CD8-positive, alpha-beta memory T cell (primary cell): Measurements from ENCODE around the gene CDCA7. TPM values are rescaled to one million over a fixed set of nuclear protein-coding genes. Genes with fewer than 3 reads are reported as not detected.
A peak's percentile ranks its signal among the peaks of the same experiment; 100 is the strongest.
"Not testable (repeated sequence)": the region's sequence is repeated elsewhere in the genome, so short reads cannot be mapped to it uniquely, and the experiment has no call there.

ENCODE experiments used
- CTCF ChIA-PET: fragments of 350-600 bp; sonication (Branson Sonifier 250); formaldehyde crosslinking; loops from one replicate; lab custom pipeline; 2021; ENCODE audit warnings: antibody characterized with exemption; lab: Charles Lee
- POLR2A ChIA-PET: fragments of 350-600 bp; sonication (Branson Sonifier 250); formaldehyde crosslinking; loops from one replicate; lab custom pipeline; 2021; ENCODE audit warnings: antibody characterized with exemption; lab: Charles Lee
- DNase-seq, 5 donors: peaks; one replicate each; pipeline versions ENCODE4 v3.0.0 to v3.0.0-alpha.2; 2020 to 2022; ENCODE audit warnings: mixed read lengths in 1 of 5
- H3K27ac ChIP-seq: one replicate; pipeline ENCODE4 v1.7.0; 2013; ENCODE audit warnings: low read depth, mild to moderate bottlenecking, low read length, moderate library complexity
- H3K27me3 ChIP-seq: 2 replicates; pipeline ENCODE4 v1.7.0; 2013; ENCODE audit warnings: low read length, mild to moderate bottlenecking; ENCODE audit not compliant: insufficient read depth, poor library complexity, severe bottlenecking
- H3K36me3 ChIP-seq: 2 replicates; pipeline ENCODE4 v1.7.0; 2013; ENCODE audit warnings: mild to moderate bottlenecking, low read length, moderate library complexity; ENCODE audit not compliant: insufficient read depth
- H3K4me1 ChIP-seq: 2 replicates; pipeline ENCODE4 v1.7.0; 2013; ENCODE audit warnings: mild to moderate bottlenecking, low read length, moderate library complexity; ENCODE audit not compliant: insufficient read depth
- H3K4me3 ChIP-seq: 2 replicates; pipeline ENCODE4 v1.7.0; 2013; ENCODE audit warnings: mild to moderate bottlenecking, low read length
- H3K9me3 ChIP-seq: 2 replicates; pipeline ENCODE4 v1.7.0; 2013; ENCODE audit warnings: mild to moderate bottlenecking, low read length
- H3K27ac Mint-ChIP-seq, 8 donors: one replicate each; pipeline ENCODE4 v1.8.0; 2020 to 2021; ENCODE audit warnings: mixed read lengths in 8 of 8, mild to moderate bottlenecking in 6 of 8, inconsistent platforms in 3 of 8, moderate library complexity in 3 of 8
- H3K27me3 Mint-ChIP-seq, 2 donors: one replicate each; pipeline ENCODE4 v1.8.0; 2020 to 2021; ENCODE audit warnings: mixed read lengths in 2 of 2, mild to moderate bottlenecking in 1 of 2, moderate library complexity in 1 of 2
- H3K36me3 Mint-ChIP-seq, 3 donors: one replicate each; pipeline ENCODE4 v1.8.0; 2020 to 2021; ENCODE audit warnings: mixed read lengths in 3 of 3, inconsistent platforms in 1 of 3, mild to moderate bottlenecking in 1 of 3
- H3K4me1 Mint-ChIP-seq, 3 donors: one replicate each; pipeline ENCODE4 v1.8.0; 2020 to 2021; ENCODE audit warnings: mixed read lengths in 3 of 3, inconsistent platforms in 1 of 3, mild to moderate bottlenecking in 1 of 3
- H3K4me3 Mint-ChIP-seq, 7 donors: one replicate each; pipeline ENCODE4 v1.8.0; 2020 to 2021; ENCODE audit warnings: mixed read lengths in 7 of 7, mild to moderate bottlenecking in 6 of 7, moderate library complexity in 4 of 7, inconsistent platforms in 2 of 7
- H3K9me3 Mint-ChIP-seq, 5 donors: one replicate each; pipeline ENCODE4 v1.8.0; 2020 to 2022; ENCODE audit warnings: mixed read lengths in 5 of 5, mild to moderate bottlenecking in 3 of 5, moderate library complexity in 2 of 5, inconsistent platforms in 1 of 5
- polyA plus RNA-seq: library from polyadenylated mRNA; unstranded; fragments of 300-500 nt; fragmentation: Illumina TruSeq; gene quantifications from one replicate; pipeline ENCODE4 v1.2.3, GENCODE V29; 2021
- total RNA-seq, 2 experiments: library from RNA; stranded (reverse); gene quantifications; one replicate each; pipeline ENCODE4 v1.2.3, GENCODE V29; 2021

Gene CDCA7
- total and polyA plus RNA-seq, 3 experiments from 2014 or later, result 5.0 to 25.9 (median 23.5) TPM

- no peak for DNase-seq
- Histone ChIP-seq H3K9me3 (no peaks in the 10 kb centered on the region), H3K36me3 (no peaks in the 10 kb centered on the region), H3K27ac (no peak overlapping the region), H3K27me3 (no peaks in the 10 kb centered on the region), H3K4me1 (peaks cover 6% of the 10 kb centered on the region), H3K4me3 (no peak overlapping the region)
- CTCF ChIA-PET, result no interaction called here
- no peaks in the 10 kb centered on the region for H3K27me3 Mint-ChIP-seq
- H3K36me3 Mint-ChIP-seq, result peaks cover 0 to 2% (median 0%) of the 10 kb centered on the region in 3 donors
- peak overlapping the region in 6 of 8 donors; percentile 38 to 87 (median 78) for H3K27ac Mint-ChIP-seq
- POLR2A ChIA-PET, result no interaction called here
- peaks cover 8 to 21% (median 17%) of the 10 kb centered on the region in 3 donors for H3K4me1 Mint-ChIP-seq
- no peaks in the 10 kb centered on the region for H3K9me3 Mint-ChIP-seq
- peak overlapping the region in 6 of 7 donors; percentile 3 to 48 (median 32) for H3K4me3 Mint-ChIP-seq
Measured at GRCh38 chr2:173370198-173370597, 15.5 kb downstream of the CDCA7 start.

GRCh38 chr2:173371023-173371422 lies 16.4 kb downstream of the CDCA7 start:
- Histone ChIP-seq H3K27ac (no peak overlapping the region), H3K4me3 (no peak overlapping the region), H3K9me3 (no peaks in the 10 kb centered on the region), H3K36me3 (no peaks in the 10 kb centered on the region), H3K27me3 (no peaks in the 10 kb centered on the region), H3K4me1 (peaks cover 6% of the 10 kb centered on the region)
- DNase-seq, result no peak
- Mint-ChIP-seq H3K4me3 (peak overlapping the region in 1 of 7 donors; percentile 20), H3K36me3 (peaks cover 0 to 2% (median 0%) of the 10 kb centered on the region in 3 donors), H3K4me1 (peaks cover 8 to 21% (median 17%) of the 10 kb centered on the region in 3 donors), H3K27me3 (no peaks in the 10 kb centered on the region), H3K9me3 (no peaks in the 10 kb centered on the region), H3K27ac (peak overlapping the region in 2 of 8 donors; percentile 61 to 87)
- ChIA-PET CTCF (no interaction called here), POLR2A (no interaction called here)

- Mint-ChIP-seq H3K27me3 (no peaks in the 10 kb centered on the region), H3K9me3 (no peaks in the 10 kb centered on the region), H3K36me3 (no peaks in the 10 kb centered on the region), H3K4me1 (peaks cover 8 to 21% (median 17%) of the 10 kb centered on the region in 3 donors), H3K4me3 (no peak overlapping the region), H3K27ac (no peak overlapping the region)
- H3K9me3 ChIP-seq, result no peaks in the 10 kb centered on the region
- peaks cover 6% of the 10 kb centered on the region for H3K4me1 ChIP-seq
- no peaks in the 10 kb centered on the region for H3K27me3 ChIP-seq
- no peak overlapping the region for H3K27ac ChIP-seq
- no peak overlapping the region for H3K4me3 ChIP-seq
- DNase-seq, result no peak
- H3K36me3 ChIP-seq, result no peaks in the 10 kb centered on the region
- ChIA-PET POLR2A (no interaction called here), CTCF (no interaction called here)
Measured at GRCh38 chr2:173373290-173373689, 18.6 kb downstream of the CDCA7 start.

DNA sequence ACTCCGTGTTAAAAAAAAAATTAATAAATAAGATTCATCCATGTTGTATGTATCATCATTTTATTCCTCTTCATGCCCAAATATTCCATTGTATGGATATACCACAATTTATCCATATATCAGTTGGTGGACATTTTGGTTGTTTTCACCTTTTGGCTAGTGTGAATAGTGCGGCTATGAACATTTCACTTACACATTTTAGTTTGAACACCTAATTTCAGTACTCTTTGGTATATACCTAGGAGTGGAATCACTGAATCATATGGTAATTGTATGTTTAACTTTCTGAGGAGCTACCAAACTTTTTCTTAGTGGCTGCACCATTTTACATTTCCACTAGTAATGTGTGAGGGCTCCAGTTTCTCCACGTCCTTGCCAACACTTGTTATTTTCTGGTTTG lies 20.0 kb downstream of the CDCA7 start:
- DNase-seq, result no peak
- H3K36me3 ChIP-seq, result no peaks in the 10 kb centered on the region
- no peak overlapping the region for H3K4me3 Mint-ChIP-seq
- H3K36me3 Mint-ChIP-seq, result no peaks in the 10 kb centered on the region
- peaks cover 6% of the 10 kb centered on the region for H3K4me1 ChIP-seq
- no peaks in the 10 kb centered on the region for H3K27me3 Mint-ChIP-seq
- ChIA-PET POLR2A (no interaction called here), CTCF (no interaction called here)
- H3K27ac Mint-ChIP-seq, result no peak overlapping the region
- peaks cover 8 to 15% (median 13%) of the 10 kb centered on the region in 3 donors for H3K4me1 Mint-ChIP-seq
- no peak overlapping the region for H3K27ac ChIP-seq
- H3K4me3 ChIP-seq, result no peak overlapping the region
- no peaks in the 10 kb centered on the region for H3K9me3 Mint-ChIP-seq
- H3K27me3 ChIP-seq, result no peaks in the 10 kb centered on the region
- H3K9me3 ChIP-seq, result no peaks in the 10 kb centered on the region

GRCh38 chr2:173385534-173385933 lies 30.9 kb downstream of the CDCA7 start:
- H3K9me3 ChIP-seq, H3K36me3 ChIP-seq, CTCF ChIA-PET, DNase-seq, H3K4me3 Mint-ChIP-seq, H3K4me1 Mint-ChIP-seq, H3K27me3 ChIP-seq, POLR2A ChIA-PET, H3K36me3 Mint-ChIP-seq, H3K27ac ChIP-seq, H3K4me3 ChIP-seq, H3K27ac Mint-ChIP-seq, H3K9me3 Mint-ChIP-seq, H3K4me1 ChIP-seq, H3K27me3 Mint-ChIP-seq: not testable (repeated sequence)

DNA sequence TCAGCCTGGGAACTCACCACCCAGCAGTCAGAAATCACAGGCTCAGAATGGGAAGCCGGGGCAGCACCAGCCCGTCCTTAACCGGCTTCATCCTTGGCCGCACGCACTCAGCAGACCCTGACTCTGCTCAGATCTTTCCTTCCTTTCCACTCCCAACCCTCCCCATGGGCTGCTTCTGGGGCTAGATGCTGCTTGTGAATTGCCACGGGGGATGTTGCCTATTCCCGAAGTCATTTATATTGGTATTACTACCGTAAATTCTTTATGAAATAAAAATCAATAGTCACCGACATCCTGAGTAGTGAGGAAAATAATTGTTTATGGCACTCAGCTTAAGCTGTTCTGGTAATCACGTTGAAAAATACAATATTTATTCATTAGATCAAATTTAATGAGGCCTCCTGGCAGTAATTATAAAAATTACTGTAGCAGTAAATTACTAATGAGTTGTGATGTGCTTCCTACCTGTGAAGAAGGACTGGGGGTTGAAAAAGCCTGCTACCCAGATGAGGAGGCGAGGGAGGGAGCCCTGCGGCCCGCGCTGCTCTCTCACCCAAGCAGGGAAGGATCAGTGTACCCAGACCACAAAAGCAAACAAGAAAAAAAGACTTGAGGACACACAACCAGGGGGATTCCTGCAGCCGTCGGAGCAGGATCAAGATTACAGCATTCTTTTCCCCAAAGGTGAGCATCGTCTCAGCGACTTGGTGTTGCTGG lies 31.5 kb downstream of the CDCA7 start:
- no peaks in the 10 kb centered on the region for H3K4me1 ChIP-seq
- Mint-ChIP-seq H3K4me1 (no peaks in the 10 kb centered on the region), H3K27me3 (peaks cover 0 to 2% of the 10 kb centered on the region in 2 donors), H3K36me3 (peaks cover 0 to 4% (median 0%) of the 10 kb centered on the region in 3 donors), H3K9me3 (peaks cover 0 to 2% (median 0%) of the 10 kb centered on the region in 5 donors), H3K4me3 (no peak overlapping the region), H3K27ac (no peak overlapping the region)
- DNase-seq, result no peak
- H3K36me3 ChIP-seq, result no peaks in the 10 kb centered on the region
- no peak overlapping the region for H3K4me3 ChIP-seq
- no peak overlapping the region for H3K27ac ChIP-seq
- no peaks in the 10 kb centered on the region for H3K27me3 ChIP-seq
- POLR2A ChIA-PET, result no interaction called here
- H3K9me3 ChIP-seq, result no peaks in the 10 kb centered on the region
- CTCF ChIA-PET, result interaction anchor here (1.0 kb wide), 1 partner anchor 15 kb away, joined by 3 read pairs; no protein-coding TSS in a partner anchor

DNA sequence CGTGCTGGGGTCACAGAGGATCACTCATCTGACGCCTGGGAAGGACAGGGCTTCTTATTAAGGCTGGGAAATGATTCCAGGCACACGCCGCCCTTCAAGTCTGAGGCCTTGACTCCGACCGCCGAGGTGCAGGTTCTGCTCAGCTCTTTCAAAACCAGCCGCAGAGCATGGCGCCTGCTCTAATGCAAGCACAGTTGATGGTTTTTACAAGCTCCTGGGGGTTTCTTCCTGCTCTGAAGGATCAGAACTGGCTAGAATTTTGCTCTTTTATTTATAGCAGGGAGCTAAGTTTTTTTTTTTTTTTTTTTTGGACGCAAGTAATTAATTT lies 32.0 kb downstream of the CDCA7 start:
- H3K27ac Mint-ChIP-seq, result no peak overlapping the region
- CTCF ChIA-PET, result interaction anchor here (1.0 kb wide), 1 partner anchor 14 kb away, joined by 3 read pairs; no protein-coding TSS in a partner anchor
- H3K36me3 ChIP-seq, result no peaks in the 10 kb centered on the region
- H3K36me3 Mint-ChIP-seq, result peaks cover 0 to 4% (median 0%) of the 10 kb centered on the region in 3 donors
- POLR2A ChIA-PET, result no interaction called here
- no peaks in the 10 kb centered on the region for H3K9me3 ChIP-seq
- H3K4me1 Mint-ChIP-seq, result no peaks in the 10 kb centered on the region
- H3K4me1 ChIP-seq, result no peaks in the 10 kb centered on the region
- H3K27me3 ChIP-seq, result no peaks in the 10 kb centered on the region
- no peak overlapping the region for H3K27ac ChIP-seq
- DNase-seq, result no peak
- no peak overlapping the region for H3K4me3 Mint-ChIP-seq
- H3K27me3 Mint-ChIP-seq, result peaks cover 0 to 5% of the 10 kb centered on the region in 2 donors
- H3K4me3 ChIP-seq, result no peak overlapping the region
- H3K9me3 Mint-ChIP-seq, result peaks cover 0 to 2% (median 0%) of the 10 kb centered on the region in 5 donors

- CTCF ChIA-PET, result interaction anchor here (1.0 kb wide), 1 partner anchor 14 kb away, joined by 3 read pairs; no protein-coding TSS in a partner anchor
- peaks cover 0 to 4% (median 0%) of the 10 kb centered on the region in 3 donors for H3K36me3 Mint-ChIP-seq
- H3K9me3 ChIP-seq, result no peaks in the 10 kb centered on the region
Measured at GRCh38 chr2:173387079-173387478, 32.4 kb downstream of the CDCA7 start.

More at GRCh38 chr2:173387079-173387478, 32.4 kb downstream of the CDCA7 start:
- Mint-ChIP-seq H3K27me3 (peaks cover 0 to 5% of the 10 kb centered on the region in 2 donors), H3K9me3 (peaks cover 0 to 2% (median 0%) of the 10 kb centered on the region in 5 donors), H3K4me3 (no peak overlapping the region), H3K4me1 (no peaks in the 10 kb centered on the region), H3K27ac (no peak overlapping the region)
- H3K4me3 ChIP-seq, result no peak overlapping the region
- no peak for DNase-seq
- no peaks in the 10 kb centered on the region for H3K27me3 ChIP-seq
- H3K36me3 ChIP-seq, result no peaks in the 10 kb centered on the region
- H3K4me1 ChIP-seq, result no peaks in the 10 kb centered on the region
- POLR2A ChIA-PET, result no interaction called here
- H3K27ac ChIP-seq, result no peak overlapping the region
